SK-N-SH (cell line): ENCODE results near the gene PKD1. TPM values are rescaled to one million over a fixed set of nuclear protein-coding genes. Genes with fewer than 3 reads are reported as not detected.

ENCODE experiments used
- CTCF ChIA-PET: fragments of 300-600, 350-600 bp; formaldehyde crosslinking; extraction: SDS; loops from one replicate; lab custom pipeline; 2021; lab: Yijun Ruan, JAX
- POLR2A ChIA-PET: fragments of 350-600 bp; sonication (Branson Sonifier 250); formaldehyde crosslinking; extraction: SDS; loops from one replicate; lab custom pipeline; 2020; ENCODE audit warnings: antibody characterized with exemption, inconsistent platforms; lab: Yijun Ruan, JAX
- DNase-seq: peaks from one replicate; pipeline ENCODE4 v3.0.0; 2012
- H2AFZ ChIP-seq: fragments of 200-600 bp; sonication (generic); 2 replicates; pipeline ENCODE4 v1.8.1; 2016; ENCODE audit warnings: antibody characterized with exemption, mild to moderate bottlenecking, low read depth
- H3F3A ChIP-seq: fragments of 200-600 bp; sonication (generic); replicated peaks from 2 replicates; pipeline ENCODE3; 2016; ENCODE audit warnings: antibody characterized with exemption, mild to moderate bottlenecking; ENCODE audit not compliant: insufficient read depth
- H3K27ac ChIP-seq, 2 experiments: fragments of 200-500 bp in 1 of 2; fragments of 200-600 bp in 1 of 2; sonication (Bioruptor generic) in 1 of 2; sonication (generic), shearing (Covaris generic) in 1 of 2; 2 replicates each; pipeline versions ENCODE4 v1.5.1 to v1.6.1; 2014 to 2016; ENCODE audit warnings: low read depth in 2 of 2, inconsistent platforms in 1 of 2, low read length in 1 of 2, mild to moderate bottlenecking in 1 of 2, mixed read lengths in 1 of 2
- H3K27me3 ChIP-seq: fragments of 200-600 bp; sonication (generic), shearing (Covaris generic); 2 replicates; pipeline ENCODE4 v1.6.1; 2016; ENCODE audit warnings: mixed run types; ENCODE audit not compliant: insufficient read depth
- H3K36me3 ChIP-seq, 2 experiments: fragments of 200-500 bp in 1 of 2; fragments of 200-600 bp in 1 of 2; sonication (Bioruptor generic) in 1 of 2; sonication (generic) in 1 of 2; replicated peaks in 1 of 2; 2 replicates each; pipeline versions ENCODE3 to v1.5.1; 2014 to 2016; ENCODE audit warnings: low read length in 1 of 2, mild to moderate bottlenecking in 1 of 2; ENCODE audit not compliant: insufficient read depth in 2 of 2, control insufficient read depth in 1 of 2
- H3K4me1 ChIP-seq, 2 experiments: fragments of 200-500 bp in 1 of 2; fragments of 200-600 bp in 1 of 2; sonication (Bioruptor generic) in 1 of 2; sonication (generic), shearing (Covaris generic) in 1 of 2; 2 replicates each; pipeline versions ENCODE4 v1.5.1 to v1.6.1; 2014 to 2016; ENCODE audit warnings: low read depth in 1 of 2, low read length in 1 of 2, mixed run types in 1 of 2; ENCODE audit not compliant: insufficient read depth in 2 of 2, control insufficient read depth in 1 of 2
- H3K4me2 ChIP-seq: fragments of 200-600 bp; sonication (generic), shearing (Covaris generic); 2 replicates; pipeline ENCODE4 v1.6.1; 2017; ENCODE audit warnings: mixed run types
- H3K4me3 ChIP-seq, 2 experiments: fragments of 200-500 bp in 1 of 2; fragments of 200-600 bp in 1 of 2; sonication (Bioruptor generic) in 1 of 2; sonication (generic), shearing (Covaris generic) in 1 of 2; 2 replicates each; pipeline versions ENCODE4 v1.5.1 to v1.8.1; 2014 to 2016; ENCODE audit warnings: low read depth in 2 of 2, inconsistent platforms in 1 of 2, low read length in 1 of 2, mild to moderate bottlenecking in 1 of 2, mixed read lengths in 1 of 2, moderate library complexity in 1 of 2
- H3K79me2 ChIP-seq: fragments of 200-600 bp; sonication (generic); 2 replicates; pipeline ENCODE4 v1.8.1; 2017; ENCODE audit warnings: mild to moderate bottlenecking; ENCODE audit not compliant: insufficient read depth
- H3K9ac ChIP-seq: fragments of 200-600 bp; sonication (generic); 2 replicates; pipeline ENCODE4 v1.6.1; 2017; ENCODE audit warnings: mixed run types
- H3K9me2 ChIP-seq: fragments of 200-600 bp; sonication (generic); 2 replicates; pipeline ENCODE4 v1.6.1; 2017; ENCODE audit warnings: mixed run types
- H3K9me3 ChIP-seq: fragments of 200-600 bp; sonication (generic); 2 replicates; pipeline ENCODE4 v1.6.1; 2017; ENCODE audit warnings: mixed run types, mild to moderate bottlenecking, moderate library complexity
- H4K20me1 ChIP-seq: fragments of 200-600 bp; sonication (generic); 2 replicates; pipeline ENCODE4 v1.6.1; 2017; ENCODE audit warnings: mild to moderate bottlenecking, mixed run types; ENCODE audit not compliant: insufficient read depth
- CHD2 ChIP-seq: fragments of 150-350 bp; IDR thresholded peaks from 2 replicates; pipeline ENCODE4 v1.6.1; 2018; ENCODE audit warnings: low read length; ENCODE audit not compliant: partially characterized antibody
- EZH2phosphoT487 ChIP-seq: fragments of 200-600 bp; sonication (generic); IDR thresholded peaks from 2 replicates; pipeline ENCODE4 v1.6.1; 2017; ENCODE audit warnings: low read depth, mixed run types, mild to moderate bottlenecking, antibody characterized with exemption, moderate library complexity, borderline replicate concordance
- FOSL2 ChIP-seq: IDR thresholded peaks from 2 replicates; pipeline ENCODE4 v1.4.0; 2012; ENCODE audit warnings: low read depth, mild to moderate bottlenecking, moderate library complexity, borderline replicate concordance
- FOXM1 ChIP-seq: IDR thresholded peaks from 2 replicates; pipeline ENCODE4 v1.4.0; 2012; ENCODE audit warnings: low read depth, mild to moderate bottlenecking
- GABPA ChIP-seq: IDR thresholded peaks from 2 replicates; pipeline ENCODE4 v1.4.0; 2012; ENCODE audit warnings: low read depth, mild to moderate bottlenecking
- GATA2 ChIP-seq: sonication (generic); formaldehyde crosslinking; IDR thresholded peaks from 2 replicates; pipeline ENCODE4 v1.5.0; 2020; ENCODE audit warnings: mild to moderate bottlenecking, missing genetic modification reagents
- MEF2A ChIP-seq: IDR thresholded peaks from 2 replicates; pipeline ENCODE4 v1.4.0; 2012; ENCODE audit warnings: low read depth, borderline replicate concordance
- NFIC ChIP-seq: IDR thresholded peaks from 2 replicates; pipeline ENCODE4 v1.4.0; 2012; ENCODE audit warnings: borderline replicate concordance
- NRF1 ChIP-seq: IDR thresholded peaks from 2 replicates; pipeline ENCODE4 v1.6.1; 2012; ENCODE audit warnings: low read depth, mild to moderate bottlenecking, low read length
- POLR2AphosphoS5 ChIP-seq: IDR thresholded peaks from 2 replicates; pipeline ENCODE4 v1.6.1; 2012; ENCODE audit warnings: low read depth, low read length
- RXRA ChIP-seq: IDR thresholded peaks from 2 replicates; pipeline ENCODE4 v1.4.0; 2012; ENCODE audit warnings: low read depth, mild to moderate bottlenecking, borderline replicate concordance
- TEAD4 ChIP-seq: IDR thresholded peaks from 2 replicates; pipeline ENCODE4 v1.4.0; 2012; ENCODE audit warnings: mild to moderate bottlenecking, borderline replicate concordance; ENCODE audit not compliant: insufficient read depth
- USF2 ChIP-seq: fragments of 150-350 bp; IDR thresholded peaks from 2 replicates; pipeline ENCODE4 v1.6.1; 2017; ENCODE audit warnings: antibody characterized with exemption, low read length, low read depth, borderline replicate concordance
- WGBS: methylation state at CpG from one replicate; pipeline ENCODE4 v1.1.6; 2017; ENCODE audit warnings: low lambda C conversion rate; 5-methylcytosine and 5-hydroxymethylcytosine counted together
- polyA plus RNA-seq, 3 experiments: library from polyadenylated mRNA; depleted of rRNA; stranded (reverse); fragments of >200 nt; gene quantifications; 2 replicates each; pipeline ENCODE4 v1.2.3, GENCODE V29; 2012
- TF ChIP-seq, protein P1 (sequence below): IDR thresholded peaks from 2 replicates; pipeline ENCODE4 v1.4.0; 2012; ENCODE audit warnings: low read depth, borderline replicate concordance
- TF ChIP-seq, protein P2 (sequence below): IDR thresholded peaks from 2 replicates; pipeline ENCODE4 v1.4.0; 2012; ENCODE audit warnings: low read depth, borderline replicate concordance
- TF ChIP-seq, protein P3 (sequence below): IDR thresholded peaks from 2 replicates; pipeline ENCODE4 v1.6.1; 2012; ENCODE audit warnings: mild to moderate bottlenecking, low read depth, low read length, moderate library complexity
- TF ChIP-seq, protein P4 (sequence below): fragments of 200-600 bp; sonication (generic); IDR thresholded peaks from 2 replicates; pipeline ENCODE4 v1.6.1; 2017; ENCODE audit warnings: antibody characterized with exemption, mild to moderate bottlenecking, moderate library complexity

The PKD1 gene
- polyA plus RNA-seq, 1 of the 3 experiments (the other 2 are of a cell fraction), result 47.4 TPM

DNA sequence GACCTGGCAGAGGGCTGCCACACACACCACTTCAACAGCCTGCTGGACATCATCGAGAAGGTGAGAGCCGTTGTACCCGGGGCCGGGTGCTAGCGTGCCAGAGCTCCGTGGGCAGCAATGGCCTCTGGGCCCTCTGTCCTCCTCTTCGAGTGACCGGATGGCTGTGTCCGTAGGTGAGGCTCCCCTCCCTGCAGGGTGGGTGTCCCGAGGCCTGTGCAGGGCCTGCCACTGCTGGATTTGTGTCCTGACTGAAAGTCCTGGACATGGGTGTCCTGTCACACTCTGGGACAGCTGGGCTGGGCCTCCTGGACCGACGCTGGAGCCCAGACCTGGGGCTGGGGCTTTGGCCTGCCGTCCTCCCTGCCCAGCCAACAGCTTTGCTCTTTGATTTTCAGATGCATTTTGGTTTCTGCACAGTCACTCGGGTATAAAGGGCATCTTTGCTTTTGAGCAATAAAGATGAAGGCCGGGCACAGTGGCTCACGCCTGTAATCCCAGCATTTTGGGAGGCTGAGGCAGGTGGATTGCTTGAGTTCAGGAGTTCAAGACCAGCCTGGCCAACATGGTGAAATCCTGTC lies 71.2 kb downstream of the PKD1 start:
- ChIA-PET CTCF (interaction anchor here (1.8 to 2.9 kb wide), 2 partner anchors 14 to 76 kb away, joined by 10 to 11 read pairs; no protein-coding TSS in a partner anchor), POLR2A (interaction anchor here (0.6 to 2.2 kb wide), 2 partner anchors 17 to 90 kb away, joined by 3 to 9 read pairs; partner anchors contain the start of genes NTHL1 and TSC2)
- no peaks in the 10 kb centered on the region for H3K27me3 ChIP-seq
- no peak overlapping the region for H3K4me2 ChIP-seq
- DNase-seq, result no peak
- H3K9me2 ChIP-seq, result no peaks in the 10 kb centered on the region
- no peak overlapping the region for H3K27ac ChIP-seq
- H2AFZ ChIP-seq, result no peak overlapping the region
- WGBS, result 97% methylated on average over 12 of the region's 16 CpGs
- no peaks in the 10 kb centered on the region for H3K79me2 ChIP-seq
- H3F3A ChIP-seq, result no peaks in the 10 kb centered on the region
- no peaks in the 10 kb centered on the region for H3K4me1 ChIP-seq
- no peaks in the 10 kb centered on the region for H4K20me1 ChIP-seq
- H3K36me3 ChIP-seq, result peaks cover 12 to 55% of the 10 kb centered on the region in 2 experiments
- TF ChIP-seq NRF1, result no peak
- no peaks in the 10 kb centered on the region for H3K9me3 ChIP-seq
- no peak overlapping the region for H3K4me3 ChIP-seq
- H3K9ac ChIP-seq, result no peak overlapping the region

GRCh38 chr16:2063861-2064260 lies 71.8 kb downstream of the PKD1 start:
- DNase-seq, result no peak
- no peaks in the 10 kb centered on the region for H3F3A ChIP-seq
- H2AFZ ChIP-seq, result no peak overlapping the region
- POLR2A ChIA-PET, result interaction anchor here (2.2 kb wide), 1 partner anchor 16 kb away, joined by 9 read pairs; the partner anchor contains the start of genes NTHL1 and TSC2
- no peak overlapping the region for H3K4me3 ChIP-seq
- H3K9me2 ChIP-seq, result no peaks in the 10 kb centered on the region
- H4K20me1 ChIP-seq, result no peaks in the 10 kb centered on the region
- H3K27ac ChIP-seq, result no peak overlapping the region
- no peak overlapping the region for H3K4me2 ChIP-seq
- no peaks in the 10 kb centered on the region for H3K79me2 ChIP-seq
- H3K9ac ChIP-seq, result no peak overlapping the region
- WGBS, result 95% methylated on average over 19 of the region's 25 CpGs
- peaks cover 12 to 55% of the 10 kb centered on the region in 2 experiments for H3K36me3 ChIP-seq
- CTCF ChIA-PET, result interaction anchor here (0.9 to 1.4 kb wide), 2 partner anchors 60 to 77 kb away, joined by 3 to 4 read pairs; no protein-coding TSS in a partner anchor
- no peaks in the 10 kb centered on the region for H3K27me3 ChIP-seq
- no peaks in the 10 kb centered on the region for H3K9me3 ChIP-seq
- no peaks in the 10 kb centered on the region for H3K4me1 ChIP-seq
- TF ChIP-seq MEF2A (no peak), USF2 (no peak), RXRA (no peak), NFIC (no peak), GABPA (no peak), FOSL2 (no peak), CHD2 (no peak), TEAD4 (no peak), POLR2AphosphoS5 (no peak), FOXM1 (no peak), EZH2phosphoT487 (no peak), GATA2 (CRISPR knock-in tag) (no peak)
- TF ChIP-seq, protein P1, sequence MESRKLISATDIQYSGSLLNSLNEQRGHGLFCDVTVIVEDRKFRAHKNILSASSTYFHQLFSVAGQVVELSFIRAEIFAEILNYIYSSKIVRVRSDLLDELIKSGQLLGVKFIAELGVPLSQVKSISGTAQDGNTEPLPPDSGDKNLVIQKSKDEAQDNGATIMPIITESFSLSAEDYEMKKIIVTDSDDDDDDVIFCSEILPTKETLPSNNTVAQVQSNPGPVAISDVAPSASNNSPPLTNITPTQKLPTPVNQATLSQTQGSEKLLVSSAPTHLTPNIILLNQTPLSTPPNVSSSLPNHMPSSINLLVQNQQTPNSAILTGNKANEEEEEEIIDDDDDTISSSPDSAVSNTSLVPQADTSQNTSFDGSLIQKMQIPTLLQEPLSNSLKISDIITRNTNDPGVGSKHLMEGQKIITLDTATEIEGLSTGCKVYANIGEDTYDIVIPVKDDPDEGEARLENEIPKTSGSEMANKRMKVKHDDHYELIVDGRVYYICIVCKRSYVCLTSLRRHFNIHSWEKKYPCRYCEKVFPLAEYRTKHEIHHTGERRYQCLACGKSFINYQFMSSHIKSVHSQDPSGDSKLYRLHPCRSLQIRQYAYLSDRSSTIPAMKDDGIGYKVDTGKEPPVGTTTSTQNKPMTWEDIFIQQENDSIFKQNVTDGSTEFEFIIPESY, result no peak
- TF ChIP-seq, protein P2, sequence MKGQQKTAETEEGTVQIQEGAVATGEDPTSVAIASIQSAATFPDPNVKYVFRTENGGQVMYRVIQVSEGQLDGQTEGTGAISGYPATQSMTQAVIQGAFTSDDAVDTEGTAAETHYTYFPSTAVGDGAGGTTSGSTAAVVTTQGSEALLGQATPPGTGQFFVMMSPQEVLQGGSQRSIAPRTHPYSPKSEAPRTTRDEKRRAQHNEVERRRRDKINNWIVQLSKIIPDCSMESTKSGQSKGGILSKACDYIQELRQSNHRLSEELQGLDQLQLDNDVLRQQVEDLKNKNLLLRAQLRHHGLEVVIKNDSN, result no peak
- TF ChIP-seq, protein P3, sequence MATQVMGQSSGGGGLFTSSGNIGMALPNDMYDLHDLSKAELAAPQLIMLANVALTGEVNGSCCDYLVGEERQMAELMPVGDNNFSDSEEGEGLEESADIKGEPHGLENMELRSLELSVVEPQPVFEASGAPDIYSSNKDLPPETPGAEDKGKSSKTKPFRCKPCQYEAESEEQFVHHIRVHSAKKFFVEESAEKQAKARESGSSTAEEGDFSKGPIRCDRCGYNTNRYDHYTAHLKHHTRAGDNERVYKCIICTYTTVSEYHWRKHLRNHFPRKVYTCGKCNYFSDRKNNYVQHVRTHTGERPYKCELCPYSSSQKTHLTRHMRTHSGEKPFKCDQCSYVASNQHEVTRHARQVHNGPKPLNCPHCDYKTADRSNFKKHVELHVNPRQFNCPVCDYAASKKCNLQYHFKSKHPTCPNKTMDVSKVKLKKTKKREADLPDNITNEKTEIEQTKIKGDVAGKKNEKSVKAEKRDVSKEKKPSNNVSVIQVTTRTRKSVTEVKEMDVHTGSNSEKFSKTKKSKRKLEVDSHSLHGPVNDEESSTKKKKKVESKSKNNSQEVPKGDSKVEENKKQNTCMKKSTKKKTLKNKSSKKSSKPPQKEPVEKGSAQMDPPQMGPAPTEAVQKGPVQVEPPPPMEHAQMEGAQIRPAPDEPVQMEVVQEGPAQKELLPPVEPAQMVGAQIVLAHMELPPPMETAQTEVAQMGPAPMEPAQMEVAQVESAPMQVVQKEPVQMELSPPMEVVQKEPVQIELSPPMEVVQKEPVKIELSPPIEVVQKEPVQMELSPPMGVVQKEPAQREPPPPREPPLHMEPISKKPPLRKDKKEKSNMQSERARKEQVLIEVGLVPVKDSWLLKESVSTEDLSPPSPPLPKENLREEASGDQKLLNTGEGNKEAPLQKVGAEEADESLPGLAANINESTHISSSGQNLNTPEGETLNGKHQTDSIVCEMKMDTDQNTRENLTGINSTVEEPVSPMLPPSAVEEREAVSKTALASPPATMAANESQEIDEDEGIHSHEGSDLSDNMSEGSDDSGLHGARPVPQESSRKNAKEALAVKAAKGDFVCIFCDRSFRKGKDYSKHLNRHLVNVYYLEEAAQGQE, result no peak
- TF ChIP-seq, protein P4, sequence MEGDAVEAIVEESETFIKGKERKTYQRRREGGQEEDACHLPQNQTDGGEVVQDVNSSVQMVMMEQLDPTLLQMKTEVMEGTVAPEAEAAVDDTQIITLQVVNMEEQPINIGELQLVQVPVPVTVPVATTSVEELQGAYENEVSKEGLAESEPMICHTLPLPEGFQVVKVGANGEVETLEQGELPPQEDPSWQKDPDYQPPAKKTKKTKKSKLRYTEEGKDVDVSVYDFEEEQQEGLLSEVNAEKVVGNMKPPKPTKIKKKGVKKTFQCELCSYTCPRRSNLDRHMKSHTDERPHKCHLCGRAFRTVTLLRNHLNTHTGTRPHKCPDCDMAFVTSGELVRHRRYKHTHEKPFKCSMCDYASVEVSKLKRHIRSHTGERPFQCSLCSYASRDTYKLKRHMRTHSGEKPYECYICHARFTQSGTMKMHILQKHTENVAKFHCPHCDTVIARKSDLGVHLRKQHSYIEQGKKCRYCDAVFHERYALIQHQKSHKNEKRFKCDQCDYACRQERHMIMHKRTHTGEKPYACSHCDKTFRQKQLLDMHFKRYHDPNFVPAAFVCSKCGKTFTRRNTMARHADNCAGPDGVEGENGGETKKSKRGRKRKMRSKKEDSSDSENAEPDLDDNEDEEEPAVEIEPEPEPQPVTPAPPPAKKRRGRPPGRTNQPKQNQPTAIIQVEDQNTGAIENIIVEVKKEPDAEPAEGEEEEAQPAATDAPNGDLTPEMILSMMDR, result no peak
